ENCODE data around the gene DTNA. TPM values are rescaled to one million over a fixed set of nuclear protein-coding genes. Genes with fewer than 3 reads are reported as not detected.
A peak's percentile ranks its signal among the peaks of the same experiment; 100 is the strongest.

Gene DTNA
- total and polyA plus RNA-seq, 2 donors from 2014 or later: 6.2 to 22.3 TPM

DNA sequence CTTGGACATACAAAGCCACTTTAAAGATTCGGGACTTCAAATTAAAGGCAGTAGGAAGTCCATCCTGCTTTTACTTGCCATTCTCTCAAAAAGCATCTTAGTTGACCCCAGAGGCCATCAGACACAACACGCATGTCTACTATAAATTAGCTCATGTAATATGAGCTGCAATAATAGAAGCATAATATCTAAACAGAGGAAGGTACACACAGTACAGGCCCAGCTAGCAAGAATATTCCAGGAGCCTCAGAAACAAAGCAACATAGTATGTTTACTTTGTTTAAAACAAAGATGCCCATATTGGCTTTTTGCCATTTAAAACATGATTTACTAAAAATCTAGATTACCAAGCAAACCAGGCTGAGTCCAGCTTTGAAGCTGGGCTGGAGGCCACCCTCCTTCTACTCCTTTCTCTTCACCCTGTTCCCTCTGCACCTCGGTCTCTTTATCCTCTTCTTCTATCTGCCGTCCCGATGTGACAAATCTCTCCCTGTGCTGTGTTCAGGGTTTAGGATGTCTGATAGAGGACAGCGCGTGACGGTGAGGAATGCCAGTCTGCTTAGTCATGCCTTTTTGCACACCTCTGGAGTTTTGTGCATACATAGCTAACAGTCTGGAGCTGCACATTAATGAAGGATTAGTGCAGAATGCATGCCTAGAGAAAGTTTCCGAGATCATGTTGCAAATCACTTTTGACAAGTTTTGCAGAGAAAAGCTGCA lies 28.2 kb downstream of the DTNA start:
- Histone ChIP-seq H3K27ac (ENCODE audit: low read depth in 2 of 2, low read length in 2 of 2) (no peak overlapping the region), H3K36me3 (ENCODE audit: control insufficient read depth in 2 of 3, insufficient read depth in 3 of 3, low read length in 3 of 3) (no peaks in the 10 kb centered on the region), H3K9me3 (ENCODE audit: control insufficient read depth in 2 of 3, insufficient read depth in 1 of 3, low read length in 3 of 3) (no peaks in the 10 kb centered on the region), H3K4me3 (ENCODE audit: low read length in 3 of 3) (no peak overlapping the region), H3K9ac (ENCODE audit: low read length in 3 of 3) (no peak overlapping the region), H3K4me1 (ENCODE audit: control insufficient read depth in 2 of 3, insufficient read depth in 2 of 3, low read depth in 1 of 3, low read length in 3 of 3) (no peaks in the 10 kb centered on the region), H3K27me3 (ENCODE audit: control insufficient read depth, insufficient read depth, low read length) (no peaks in the 10 kb centered on the region)
- intact Hi-C loops (cut with DNase I): no loop called here
- DNase-seq: peak in 3 of 5 donors; percentile 57 to 75 (median 73)
- TF ChIP-seq CTCF (IDR thresholded peaks at IDR 0.05; ENCODE audit: borderline replicate concordance, extremely low read depth, insufficient read depth): no peak
- no peak for FAIRE-seq

DNA sequence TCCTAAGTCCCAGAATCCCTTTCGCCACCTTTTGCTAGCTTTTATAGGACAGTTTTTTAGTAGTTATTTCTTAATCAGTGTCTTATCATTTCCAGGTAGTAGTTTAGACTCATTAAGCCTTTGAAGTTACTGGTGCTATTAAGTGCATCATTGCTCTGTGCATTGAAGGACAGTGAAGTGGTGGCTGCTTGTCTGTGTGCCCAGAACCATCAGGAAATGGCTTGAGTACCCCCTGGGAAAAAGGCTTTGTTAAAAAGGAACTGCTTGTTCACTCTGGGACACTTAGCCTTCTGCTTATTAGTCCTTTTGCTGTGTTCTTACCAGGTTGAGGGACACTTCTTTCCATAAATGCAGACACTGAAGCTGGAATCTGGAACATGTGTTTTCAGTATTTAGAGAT lies 30.0 kb downstream of the DTNA start:
- intact Hi-C loops (cut with DNase I): no loop called here
- no peak overlapping the region for H3K27ac ChIP-seq (ENCODE audit: low read depth in 2 of 2, low read length in 2 of 2)

GRCh38 chr18:34740724-34741123 lies 30.6 kb downstream of the DTNA start:
- TF ChIP-seq CTCF (IDR thresholded peaks at IDR 0.05; ENCODE audit: borderline replicate concordance, extremely low read depth, insufficient read depth): no peak
- H3K9me3 ChIP-seq (ENCODE audit: control insufficient read depth in 2 of 3, insufficient read depth in 1 of 3, low read length in 3 of 3): no peaks in the 10 kb centered on the region
- DNase-seq (no peak), FAIRE-seq (no peak)
- H3K4me1 ChIP-seq (ENCODE audit: control insufficient read depth in 2 of 3, insufficient read depth in 2 of 3, low read depth in 1 of 3, low read length in 3 of 3): no peaks in the 10 kb centered on the region
- no peak overlapping the region for H3K27ac ChIP-seq (ENCODE audit: low read depth in 2 of 2, low read length in 2 of 2)
- H3K4me3 ChIP-seq (ENCODE audit: low read length in 3 of 3): no peak overlapping the region
- H3K36me3 ChIP-seq (ENCODE audit: control insufficient read depth in 2 of 3, insufficient read depth in 3 of 3, low read length in 3 of 3): no peaks in the 10 kb centered on the region
- intact Hi-C loops (cut with DNase I): no loop called here
- H3K9ac ChIP-seq (ENCODE audit: low read length in 3 of 3): no peak overlapping the region
- no peaks in the 10 kb centered on the region for H3K27me3 ChIP-seq (ENCODE audit: control insufficient read depth, insufficient read depth, low read length)

More for the DNA sequence above, 30.0 kb downstream of the DTNA start:
- FAIRE-seq (no peak), DNase-seq (no peak)
- H3K27me3 ChIP-seq (ENCODE audit: control insufficient read depth, insufficient read depth, low read length): no peaks in the 10 kb centered on the region
- no peaks in the 10 kb centered on the region for H3K36me3 ChIP-seq (ENCODE audit: control insufficient read depth in 2 of 3, insufficient read depth in 3 of 3, low read length in 3 of 3)
- H3K9me3 ChIP-seq (ENCODE audit: control insufficient read depth in 2 of 3, insufficient read depth in 1 of 3, low read length in 3 of 3): no peaks in the 10 kb centered on the region
- H3K4me3 ChIP-seq (ENCODE audit: low read length in 3 of 3): no peak overlapping the region
- no peak for TF ChIP-seq CTCF (IDR thresholded peaks at IDR 0.05; ENCODE audit: borderline replicate concordance, extremely low read depth, insufficient read depth)
- H3K4me1 ChIP-seq (ENCODE audit: control insufficient read depth in 2 of 3, insufficient read depth in 2 of 3, low read depth in 1 of 3, low read length in 3 of 3): no peaks in the 10 kb centered on the region
- no peak overlapping the region for H3K9ac ChIP-seq (ENCODE audit: low read length in 3 of 3)
